HG03432 (cell line): ENCODE measurements around the gene KIF18A.

Experiments used
- ATAC-seq: cut with Tn5 transposase; IDR thresholded peaks from one replicate; pipeline ENCODE4 v1.9.1; 2021; ENCODE audit warnings: mild to moderate bottlenecking, moderate library complexity; ENCODE audit not compliant: unreplicated experiment

Gene KIF18A

DNA sequence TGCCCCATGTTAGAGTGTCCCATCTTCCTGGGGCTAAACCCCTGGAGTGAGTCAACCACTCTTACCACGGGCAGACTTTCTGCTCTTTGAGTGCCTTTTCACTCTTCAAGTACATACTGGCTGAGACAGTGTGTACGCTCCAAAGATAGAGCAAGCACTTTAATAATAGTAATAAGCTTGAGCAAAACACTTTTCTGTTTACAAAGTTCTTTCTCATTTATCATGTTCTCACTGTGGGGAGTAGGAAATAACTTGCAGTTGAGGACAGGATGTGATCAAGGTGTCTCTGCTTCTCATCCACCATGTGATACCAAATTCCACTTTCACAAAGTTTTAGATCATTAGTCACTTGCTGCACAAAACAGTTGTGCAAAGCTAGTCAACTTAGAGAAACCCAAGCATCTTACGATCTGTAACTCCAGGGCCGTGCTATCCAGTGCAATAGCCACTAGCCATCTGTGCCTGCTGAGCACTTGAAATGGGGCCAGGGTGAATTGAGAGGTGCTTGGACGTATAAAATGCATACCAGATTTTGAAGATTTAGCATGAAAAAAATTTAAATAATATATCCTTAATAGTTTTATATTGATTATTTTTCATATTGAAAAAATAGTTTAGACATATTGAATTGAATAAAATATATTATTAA is 135.3 kb downstream of the KIF18A start:
- ATAC-seq: no peak

DNA sequence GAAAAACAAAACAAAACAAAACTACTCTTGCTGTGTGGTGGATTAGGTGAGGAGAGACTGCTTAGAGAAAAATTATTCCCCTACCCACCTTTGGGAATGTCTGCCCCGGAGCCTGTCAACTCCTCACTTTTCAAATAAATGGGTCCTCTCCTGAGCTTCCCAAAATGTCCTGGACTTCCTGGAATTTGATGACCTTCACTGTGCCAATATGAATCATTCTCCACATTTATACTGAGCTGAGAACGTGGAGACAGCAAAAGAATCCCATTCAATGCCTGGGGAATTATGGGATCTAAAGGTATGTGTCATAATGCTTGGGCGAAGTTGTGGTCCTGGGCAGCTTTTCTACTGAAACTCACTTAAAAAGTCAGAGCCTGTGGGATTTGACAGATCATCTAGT is 136.8 kb downstream of the KIF18A start:
- no peak for ATAC-seq
